Renal cortical epithelial cell (primary cell): ENCODE results near the gene APOBEC3F. TPM values are rescaled to one million over a fixed set of nuclear protein-coding genes. Genes with fewer than 3 reads are reported as not detected.
"Not testable (repeated sequence)": the region's sequence is repeated elsewhere in the genome, so short reads cannot be mapped to it uniquely, and the experiment has no call there.

ENCODE experiments used
- DNase-seq: peaks from one replicate; pipeline ENCODE4 v3.0.0-alpha.2; 2011; ENCODE audit warnings: low read depth
- total RNA-seq: library from RNA; depleted of rRNA; stranded (reverse); fragments of >200 nt; gene quantifications from 2 replicates; pipeline ENCODE4 v1.2.3, GENCODE V29; 2014

APOBEC3F gene
- total RNA-seq, 1 donor from 2014 or later: 4.7 TPM

DNA sequence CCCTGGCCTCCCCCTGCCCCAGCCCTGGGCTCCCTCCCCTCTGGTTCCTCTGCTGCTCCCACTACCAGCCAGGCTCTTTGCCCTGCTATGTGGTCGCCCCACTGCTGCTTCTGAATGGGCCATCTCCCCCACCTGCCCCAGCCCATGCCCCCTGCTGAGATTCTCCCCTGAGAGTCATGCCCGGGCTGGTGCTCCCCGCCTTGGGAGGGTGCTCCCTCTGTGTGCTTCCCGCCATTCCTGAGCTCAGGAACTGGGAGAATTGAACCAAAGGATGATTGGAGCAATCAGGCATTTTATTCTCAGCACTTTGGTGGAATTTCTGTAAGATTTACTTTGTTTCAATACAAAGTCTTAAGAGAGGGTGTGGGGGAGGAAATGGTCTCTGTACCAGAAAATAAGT lies 12.9 kb upstream of the APOBEC3F start:
- DNase-seq: no peak

DNA sequence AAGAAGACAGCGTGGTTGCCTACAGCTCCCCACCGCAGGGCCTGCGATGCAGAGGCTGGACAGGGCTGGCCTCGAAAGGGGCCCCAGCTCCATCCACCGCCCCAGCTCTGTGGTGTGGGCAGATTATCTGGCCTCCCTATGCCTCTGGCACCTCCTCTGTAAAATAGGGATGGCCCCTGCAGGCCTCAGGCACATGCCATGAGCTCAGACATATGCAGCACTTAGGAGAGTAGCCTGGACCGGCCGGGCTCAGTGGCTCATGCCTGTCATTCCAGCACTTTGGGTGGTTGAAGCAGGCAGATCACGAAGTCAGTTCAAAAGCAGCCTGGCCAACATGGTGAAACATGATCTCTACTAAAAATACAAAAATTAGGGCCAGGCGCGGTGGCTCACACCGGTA lies 12.4 kb upstream of the APOBEC3F start:
- no peak for DNase-seq

DNA sequence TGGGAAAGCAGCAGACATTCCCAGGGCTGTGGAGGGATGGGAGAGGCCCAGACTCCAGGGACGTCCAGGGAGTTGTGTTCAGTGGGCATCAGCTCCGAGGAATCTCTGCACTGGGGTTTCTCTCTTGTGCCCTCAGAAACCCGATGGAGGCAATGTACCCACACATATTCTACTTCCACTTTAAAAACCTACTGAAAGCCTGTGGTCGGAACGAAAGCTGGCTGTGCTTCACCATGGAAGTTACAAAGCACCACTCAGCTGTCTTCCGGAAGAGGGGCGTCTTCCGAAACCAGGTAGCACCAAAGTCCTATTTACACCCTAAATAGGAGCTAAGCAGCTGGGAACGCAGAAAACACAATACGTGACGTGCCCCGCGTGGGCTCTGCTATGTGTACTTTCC lies 11.4 kb upstream of the APOBEC3F start:
- DNase-seq: no peak

DNA sequence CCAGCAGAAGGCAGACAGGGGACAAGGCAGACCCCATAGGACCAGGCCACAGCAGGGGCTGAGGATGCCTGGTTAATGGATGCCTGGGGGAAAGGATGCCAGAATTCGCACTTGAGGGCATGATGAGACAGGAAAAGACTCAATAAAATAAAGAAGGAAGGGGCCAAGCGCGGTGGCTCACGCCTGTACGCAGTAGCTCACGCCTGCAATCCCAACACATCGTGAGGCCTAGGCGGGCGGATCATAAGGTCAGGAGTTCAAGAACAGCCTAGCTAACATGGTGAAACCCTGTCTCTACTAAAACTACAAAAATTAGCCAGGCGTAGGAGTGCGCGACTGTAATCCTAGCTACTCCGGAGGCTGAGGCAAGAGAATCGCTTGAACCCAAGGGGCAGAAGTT lies 10.0 kb upstream of the APOBEC3F start:
- DNase-seq: no peak

DNA sequence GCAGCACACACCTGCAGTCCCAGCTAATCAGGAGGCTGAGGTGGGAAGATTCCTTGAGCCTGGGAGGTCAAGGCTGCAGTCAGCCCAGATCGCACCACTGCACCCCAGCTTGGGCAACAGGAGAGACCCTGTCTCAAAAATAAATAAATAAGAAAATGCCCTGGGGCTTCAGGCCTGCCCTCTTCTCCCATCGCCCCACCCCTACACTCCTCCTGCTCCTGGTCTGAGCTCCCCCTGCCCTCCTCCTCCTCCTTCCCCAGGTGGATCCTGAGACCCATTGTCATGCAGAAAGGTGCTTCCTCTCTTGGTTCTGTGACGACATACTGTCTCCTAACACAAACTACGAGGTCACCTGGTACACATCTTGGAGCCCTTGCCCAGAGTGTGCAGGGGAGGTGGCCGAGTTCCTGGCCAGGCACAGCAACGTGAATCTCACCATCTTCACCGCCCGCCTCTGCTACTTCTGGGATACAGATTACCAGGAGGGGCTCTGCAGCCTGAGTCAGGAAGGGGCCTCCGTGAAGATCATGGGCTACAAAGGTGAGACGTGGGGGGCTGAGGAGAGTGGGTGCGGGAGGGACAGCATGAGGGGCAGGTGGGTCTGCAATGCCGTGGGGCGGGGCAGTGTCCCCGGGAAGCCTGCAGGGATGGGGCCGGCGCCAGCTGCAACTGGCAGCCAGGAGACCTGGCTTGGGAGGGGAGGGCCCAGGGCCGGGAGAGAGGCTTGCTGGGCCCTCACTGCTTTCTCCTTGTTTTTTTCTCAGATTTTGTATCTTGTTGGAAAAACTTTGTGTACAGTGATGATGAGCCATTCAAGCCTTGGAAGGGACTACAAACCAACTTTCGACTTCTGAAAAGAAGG lies 9.0 kb upstream of the APOBEC3F start:
- DNase-seq: not testable (repeated sequence)

DNA sequence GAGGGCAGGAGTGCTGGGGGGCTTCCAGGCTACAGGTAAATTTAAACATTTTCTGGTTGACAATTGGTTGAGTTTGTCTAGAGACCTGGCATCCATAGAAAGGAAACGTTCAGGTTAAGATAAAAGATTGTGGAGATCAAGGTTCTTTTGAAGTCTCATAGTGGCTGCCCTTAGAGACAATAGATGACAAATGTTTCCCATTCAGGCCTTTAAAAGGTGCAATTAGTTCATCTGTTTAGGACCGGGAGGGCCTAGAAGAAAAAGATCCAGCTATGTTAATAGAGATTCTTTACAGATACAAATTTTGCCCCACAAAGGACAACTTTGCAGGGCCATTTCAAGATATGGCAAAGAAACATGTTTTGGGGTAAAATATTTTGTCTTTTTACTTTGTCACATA lies 3.6 kb upstream of the APOBEC3F start:
- not testable (repeated sequence) for DNase-seq

DNA sequence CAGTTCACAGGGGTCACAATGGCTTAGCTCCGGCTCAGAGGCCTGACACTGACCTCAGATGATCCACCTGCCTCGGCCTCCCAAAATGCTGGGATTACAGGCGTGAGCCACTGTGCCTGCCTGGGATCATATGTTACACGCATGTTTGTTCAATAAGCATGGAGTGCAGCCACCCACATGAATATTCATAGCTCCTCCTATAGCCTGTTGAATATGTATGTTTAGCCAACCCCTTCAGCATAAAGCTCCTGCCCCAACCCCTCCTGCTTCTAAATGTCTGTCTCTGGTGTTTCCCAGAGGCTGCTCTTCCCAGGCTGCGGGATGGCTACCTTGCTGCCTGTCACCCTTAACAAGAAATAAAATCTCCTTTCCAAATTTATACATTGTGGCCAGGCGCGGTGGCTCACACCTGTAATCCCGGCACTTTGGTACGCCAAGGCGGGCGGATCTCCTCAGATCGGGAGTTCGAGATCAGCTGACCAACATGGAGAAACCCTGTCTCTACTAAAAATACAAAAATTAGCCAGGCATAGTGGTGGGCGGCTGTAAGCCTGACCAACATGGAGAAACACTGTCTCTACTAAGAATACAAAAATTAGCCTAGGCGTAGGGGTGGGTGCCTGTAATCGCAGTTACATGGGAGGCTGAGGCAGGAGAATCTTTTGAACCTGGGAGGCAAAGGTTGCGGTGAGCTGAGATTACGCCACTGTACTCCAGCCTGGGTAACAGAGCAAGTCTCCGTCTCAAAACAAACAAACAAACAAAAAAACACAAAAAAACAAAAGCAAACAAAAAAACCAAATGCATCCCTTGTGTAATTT lies 1.1 kb upstream of the APOBEC3F start:
- DNase-seq: no peak

DNA sequence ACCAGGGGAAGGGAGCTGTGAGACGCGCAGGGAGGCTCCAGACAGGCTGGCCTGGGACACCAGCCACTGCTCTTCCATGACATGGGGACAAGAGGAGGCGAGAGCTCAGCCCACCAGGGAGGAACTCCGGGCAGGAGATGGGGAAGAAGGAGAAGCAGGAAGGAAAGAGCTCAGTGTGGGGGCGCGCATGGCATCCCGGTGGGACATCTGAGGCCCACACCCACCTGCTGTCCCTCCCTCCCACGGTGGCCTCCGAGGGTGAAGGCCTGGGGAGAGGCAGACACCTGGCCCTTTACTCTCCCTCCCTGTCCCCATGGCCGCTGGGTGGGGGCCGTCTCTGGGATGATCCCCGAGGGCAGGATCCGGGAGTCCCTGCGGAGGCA lies 518 bp upstream of the APOBEC3F start:
- not testable (repeated sequence) for DNase-seq

DNA sequence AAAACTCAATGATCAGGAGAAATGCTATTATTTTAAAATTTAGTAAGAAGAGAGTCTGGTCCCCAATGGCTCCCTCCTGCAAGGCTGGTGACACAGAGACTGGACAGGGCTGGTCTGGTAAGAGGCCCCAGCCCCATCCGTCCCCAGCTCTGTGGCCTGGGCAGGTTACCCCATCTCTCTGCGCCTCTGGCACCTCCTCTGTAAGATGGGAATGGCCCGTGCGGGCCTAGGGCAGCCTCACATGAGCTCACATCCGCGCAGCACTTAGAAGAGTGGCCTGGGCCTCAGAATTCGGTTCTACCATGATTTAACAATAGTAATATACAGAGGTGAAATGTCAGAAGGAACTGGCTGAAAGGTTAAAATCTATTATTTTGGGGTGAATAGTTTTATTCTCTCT lies 1.2 kb downstream of the APOBEC3F start:
- DNase-seq: no peak

DNA sequence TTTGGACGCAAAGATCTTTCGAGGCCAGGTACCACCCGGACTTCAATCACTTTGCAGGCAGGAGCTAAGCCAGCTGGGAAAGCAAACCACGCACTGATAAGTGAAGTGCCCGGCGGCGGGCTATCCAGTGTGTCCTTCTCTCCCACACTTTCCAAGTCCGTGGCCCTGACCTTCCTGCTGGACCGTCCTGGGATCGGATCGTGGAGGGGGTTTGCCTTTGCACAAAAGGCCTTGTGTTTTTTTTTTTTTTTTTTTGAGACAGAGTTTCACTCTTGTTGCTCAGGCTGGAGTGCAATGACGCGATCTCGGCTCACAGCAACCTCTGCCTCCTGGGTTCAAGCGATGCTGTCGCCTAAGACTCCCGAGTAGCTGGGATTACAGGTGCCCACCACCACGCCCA lies 2.4 kb downstream of the APOBEC3F start:
- not testable (repeated sequence) for DNase-seq

DNA sequence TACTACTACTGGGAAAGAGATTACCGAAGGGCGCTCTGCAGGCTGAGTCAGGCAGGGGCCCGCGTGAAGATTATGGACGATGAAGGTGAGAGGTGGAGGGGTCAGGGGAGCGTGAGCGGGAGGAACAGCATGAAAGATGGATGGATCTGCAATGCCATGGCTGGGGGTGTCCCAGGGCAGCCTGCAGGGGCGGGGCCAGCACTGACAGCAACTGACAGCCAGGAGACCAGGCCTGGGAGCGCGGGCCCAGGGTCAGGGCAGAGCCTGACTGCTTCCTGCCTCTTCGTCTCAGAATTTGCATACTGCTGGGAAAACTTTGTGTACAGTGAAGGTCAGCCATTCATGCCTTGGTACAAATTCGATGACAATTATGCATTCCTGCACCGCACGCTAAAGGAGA lies 4.5 kb downstream of the APOBEC3F start:
- DNase-seq: not testable (repeated sequence)

DNA sequence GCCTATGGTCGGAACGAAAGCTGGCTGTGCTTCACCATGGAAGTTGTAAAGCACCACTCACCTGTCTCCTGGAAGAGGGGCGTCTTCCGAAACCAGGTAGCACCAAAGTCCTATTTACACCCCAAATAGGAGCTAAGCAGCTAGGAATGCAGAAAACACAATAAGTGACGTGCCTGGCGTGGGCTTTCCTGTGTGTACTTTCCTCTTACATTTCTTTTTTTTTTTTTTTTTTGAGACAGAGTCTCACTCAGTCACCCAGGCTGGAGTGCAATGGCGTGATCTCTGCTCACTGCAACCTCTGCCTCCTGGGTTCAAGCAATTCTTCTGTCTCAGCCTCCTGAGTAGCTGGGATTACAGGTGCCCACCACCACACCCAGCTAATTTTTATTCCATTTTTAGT lies 8.8 kb downstream of the APOBEC3F start:
- not testable (repeated sequence) for DNase-seq

DNA sequence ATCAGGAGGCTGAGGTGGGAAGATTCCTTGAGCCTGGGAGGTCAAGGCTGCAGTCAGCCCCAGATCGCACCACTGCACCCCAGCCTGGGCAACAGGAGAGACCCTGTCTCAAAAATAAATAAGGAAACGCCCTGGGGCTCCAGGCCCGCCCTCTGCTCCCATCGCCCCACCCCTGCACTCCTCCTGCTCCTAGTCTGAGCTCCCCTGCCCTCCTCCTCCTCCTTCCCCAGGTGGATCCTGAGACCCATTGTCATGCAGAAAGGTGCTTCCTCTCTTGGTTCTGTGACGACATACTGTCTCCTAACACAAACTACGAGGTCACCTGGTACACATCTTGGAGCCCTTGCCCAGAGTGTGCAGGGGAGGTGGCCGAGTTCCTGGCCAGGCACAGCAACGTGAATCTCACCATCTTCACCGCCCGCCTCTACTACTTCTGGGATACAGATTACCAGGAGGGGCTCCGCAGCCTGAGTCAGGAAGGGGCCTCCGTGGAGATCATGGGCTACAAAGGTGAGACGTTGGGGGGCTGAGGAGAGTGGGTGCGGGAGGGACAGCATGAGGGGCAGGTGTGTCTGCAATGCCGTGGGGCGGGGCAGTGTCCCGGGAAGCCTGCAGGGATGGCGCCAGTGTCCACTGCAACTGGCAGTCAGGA lies 11.3 kb downstream of the APOBEC3F start:
- DNase-seq: not testable (repeated sequence)

DNA sequence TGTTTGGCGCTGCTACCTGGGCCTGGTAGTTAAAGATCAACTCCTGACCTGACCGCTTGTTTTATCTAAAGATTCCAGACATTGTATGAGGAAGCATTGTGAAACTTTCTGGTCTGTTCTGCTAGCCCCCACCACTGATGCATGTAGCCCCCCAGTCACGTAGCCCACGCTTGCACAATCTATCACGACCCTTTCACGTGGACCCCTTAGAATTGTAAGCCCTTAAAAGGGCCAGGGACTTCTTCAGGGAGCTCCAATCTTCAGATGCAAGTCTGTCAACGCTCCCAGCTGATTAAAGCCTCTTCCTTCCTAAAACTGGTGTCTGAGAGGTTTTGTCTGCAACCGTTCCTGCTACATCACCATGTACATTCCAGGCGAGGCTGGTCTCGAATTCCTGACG lies 15.0 kb downstream of the APOBEC3F start:
- DNase-seq: no peak

DNA sequence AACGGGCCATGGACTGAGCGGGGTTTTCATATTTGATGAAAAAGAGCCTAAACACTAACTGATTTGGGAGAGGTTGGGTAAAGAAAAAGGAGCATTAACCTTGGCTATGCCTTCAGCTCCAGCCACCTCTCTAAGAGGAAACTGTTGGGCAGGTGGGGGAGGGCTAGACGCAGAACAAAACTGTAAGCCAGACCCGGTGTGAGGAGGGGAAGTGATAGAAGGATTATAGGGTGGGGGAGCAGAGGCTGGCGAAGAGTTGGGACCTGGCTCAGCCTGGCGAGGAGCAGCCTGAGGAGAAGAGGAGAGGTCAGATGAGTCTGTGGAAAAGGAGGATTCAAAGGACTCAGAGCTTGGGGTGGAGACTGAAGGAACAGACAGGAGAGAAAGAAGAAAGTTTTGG lies 20.6 kb downstream of the APOBEC3F start:
- not testable (repeated sequence) for DNase-seq

DNA sequence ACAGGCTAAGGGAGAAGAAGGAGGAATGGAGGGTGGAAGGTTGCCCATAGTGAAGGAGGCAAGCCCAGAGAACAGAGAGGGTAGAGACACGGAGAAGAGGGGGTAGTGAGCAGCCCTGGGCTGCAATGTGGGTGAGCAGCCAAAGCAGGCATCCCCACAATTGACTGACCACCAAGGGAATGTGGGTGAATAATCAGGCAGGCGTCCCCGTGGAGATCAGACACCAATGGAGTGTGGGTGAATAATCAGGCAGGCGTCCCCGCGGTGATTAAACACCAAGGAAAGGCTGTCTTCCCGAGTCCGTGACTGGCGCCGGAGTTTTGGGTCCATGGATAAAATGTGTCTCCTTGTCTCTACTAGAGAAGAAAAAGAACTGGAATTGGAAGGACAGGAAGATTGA lies 21.3 kb downstream of the APOBEC3F start:
- DNase-seq: not testable (repeated sequence)

DNA sequence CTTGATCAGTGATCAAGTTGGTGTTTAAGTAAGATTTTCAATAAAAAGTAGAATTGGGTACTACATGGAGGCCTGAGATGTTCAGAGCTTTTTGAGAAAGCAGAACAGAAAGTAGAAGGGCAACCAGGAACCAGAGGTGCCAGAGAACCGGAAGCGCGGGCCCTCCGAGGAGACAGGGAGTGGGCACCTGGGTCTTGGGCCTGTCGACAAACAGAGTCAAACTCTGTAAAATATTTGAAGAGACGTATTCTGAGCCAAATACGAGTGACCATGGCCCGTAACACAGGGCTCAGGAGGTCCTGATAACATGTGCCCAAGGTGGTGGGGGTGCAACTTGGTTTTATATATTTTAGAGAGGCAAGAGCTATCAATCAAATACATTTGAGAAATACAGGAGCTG lies 23.2 kb downstream of the APOBEC3F start:
- DNase-seq: not testable (repeated sequence)

DNA sequence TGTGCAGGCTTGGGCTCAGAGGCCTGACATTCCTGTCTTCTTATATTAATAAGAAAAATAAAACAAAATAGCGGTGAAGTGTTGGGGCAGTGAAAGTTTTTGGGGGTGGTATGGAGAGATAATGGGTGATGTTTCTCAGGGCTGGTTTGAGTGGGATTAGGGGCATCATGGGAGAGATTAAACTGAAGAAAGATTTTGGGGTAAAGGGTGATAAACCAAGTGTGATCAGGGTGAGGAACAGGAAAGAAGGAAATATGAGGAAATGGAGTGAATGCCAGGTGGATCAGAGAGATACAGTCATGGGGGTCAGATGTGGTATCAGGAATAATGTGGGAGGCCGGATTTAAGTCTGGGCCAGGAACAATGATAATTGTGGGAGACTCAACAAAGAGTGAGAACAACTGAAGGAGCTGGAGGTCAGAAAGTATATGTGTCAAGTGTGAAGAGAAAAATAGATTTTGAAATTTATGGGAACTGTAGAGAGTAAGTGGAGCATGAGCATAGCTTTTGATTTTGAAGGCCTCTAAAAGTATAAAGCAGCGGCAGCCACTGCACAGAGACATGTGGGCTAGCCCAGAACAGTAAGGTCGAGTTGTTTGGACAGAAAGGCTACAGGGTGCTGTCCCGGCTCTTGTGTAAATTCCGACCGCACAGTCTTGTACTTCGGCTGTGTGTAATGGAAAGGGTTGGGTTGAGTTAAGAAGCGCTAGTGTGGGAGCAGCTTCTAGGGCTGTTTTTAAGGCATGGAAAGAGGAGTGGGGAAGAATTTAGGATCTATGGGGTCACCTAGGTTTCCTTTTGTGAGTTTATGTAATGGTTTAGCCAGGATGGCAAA lies 26.0 kb downstream of the APOBEC3F start:
- DNase-seq: not testable (repeated sequence)

DNA sequence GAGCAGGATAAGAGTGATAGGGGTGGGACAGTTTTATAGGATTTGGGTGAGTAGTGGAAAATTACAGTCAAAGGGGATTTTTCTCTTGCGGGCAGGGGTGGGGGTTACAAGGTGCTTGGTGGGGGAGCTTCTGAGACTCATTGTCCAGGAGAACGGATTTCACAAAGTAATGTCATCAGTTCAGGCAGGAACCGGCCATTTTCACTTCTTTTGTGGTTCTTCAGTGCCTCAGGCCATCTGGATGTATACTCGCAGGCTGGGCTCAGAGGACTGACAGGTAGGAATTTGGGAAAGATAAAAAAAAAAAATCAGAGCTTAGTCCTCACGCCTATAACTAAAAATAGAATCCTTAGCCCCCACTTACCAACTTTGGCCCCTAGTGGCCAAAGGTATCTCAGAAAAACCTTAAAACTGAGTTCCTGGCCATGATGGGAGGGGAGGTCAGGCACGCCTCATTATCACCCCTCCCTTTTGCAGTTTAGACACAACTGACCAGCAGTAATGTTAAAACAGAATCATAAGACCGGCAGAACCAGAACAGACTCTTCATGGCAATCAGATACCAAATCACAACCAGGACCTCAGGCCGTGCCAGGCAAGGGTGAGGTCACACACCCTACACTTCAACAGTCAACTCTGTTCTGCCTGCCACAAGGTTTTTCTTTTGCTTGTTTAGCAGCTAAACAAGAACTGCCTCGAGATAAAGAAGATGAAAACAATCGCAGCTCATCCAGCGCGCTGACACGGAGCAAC lies 27.5 kb downstream of the APOBEC3F start:
- DNase-seq: no peak

DNA sequence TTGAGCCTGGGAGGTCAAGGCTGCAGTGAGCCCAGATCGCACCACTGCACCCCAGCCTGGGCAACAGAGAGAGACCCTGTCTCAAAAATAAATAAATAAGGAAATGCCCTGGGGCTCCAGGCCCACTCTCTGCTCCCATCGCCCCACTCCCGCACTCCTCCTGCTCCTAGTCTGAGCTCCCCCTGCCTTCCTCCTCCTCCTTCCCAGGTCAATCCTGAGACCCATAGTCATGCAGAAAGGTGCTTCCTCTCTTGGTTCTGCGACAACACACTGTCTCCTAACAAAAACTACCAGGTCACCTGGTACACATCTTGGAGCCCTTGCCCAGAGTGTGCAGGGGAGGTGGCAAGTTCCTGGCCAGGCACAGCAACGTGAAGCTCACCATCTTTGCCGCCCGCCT lies 29.5 kb downstream of the APOBEC3F start:
- DNase-seq: no peak

DNA sequence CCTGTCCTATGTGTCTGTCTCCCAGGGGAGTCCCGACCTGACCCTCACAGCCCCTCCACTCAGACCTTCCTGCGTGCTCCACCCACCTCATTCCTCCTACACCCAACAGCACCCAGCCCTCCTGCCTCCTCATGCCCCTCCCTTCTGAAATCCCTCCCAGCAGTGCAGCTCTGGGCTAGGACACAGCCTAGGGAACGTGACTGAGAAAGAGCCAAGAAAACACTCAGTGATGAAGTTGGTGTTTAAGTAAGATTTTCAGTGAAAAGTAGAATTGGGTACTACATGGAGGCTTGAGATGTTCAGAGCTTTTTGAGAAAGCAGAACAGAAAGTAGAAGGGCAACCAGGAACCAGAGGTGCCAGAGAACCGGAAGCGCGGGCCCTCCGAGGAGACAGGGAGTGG lies 31.9 kb downstream of the APOBEC3F start:
- DNase-seq: not testable (repeated sequence)
